ENCODE measurements around the gene CREB3L2.

CREB3L2 gene

DNA sequence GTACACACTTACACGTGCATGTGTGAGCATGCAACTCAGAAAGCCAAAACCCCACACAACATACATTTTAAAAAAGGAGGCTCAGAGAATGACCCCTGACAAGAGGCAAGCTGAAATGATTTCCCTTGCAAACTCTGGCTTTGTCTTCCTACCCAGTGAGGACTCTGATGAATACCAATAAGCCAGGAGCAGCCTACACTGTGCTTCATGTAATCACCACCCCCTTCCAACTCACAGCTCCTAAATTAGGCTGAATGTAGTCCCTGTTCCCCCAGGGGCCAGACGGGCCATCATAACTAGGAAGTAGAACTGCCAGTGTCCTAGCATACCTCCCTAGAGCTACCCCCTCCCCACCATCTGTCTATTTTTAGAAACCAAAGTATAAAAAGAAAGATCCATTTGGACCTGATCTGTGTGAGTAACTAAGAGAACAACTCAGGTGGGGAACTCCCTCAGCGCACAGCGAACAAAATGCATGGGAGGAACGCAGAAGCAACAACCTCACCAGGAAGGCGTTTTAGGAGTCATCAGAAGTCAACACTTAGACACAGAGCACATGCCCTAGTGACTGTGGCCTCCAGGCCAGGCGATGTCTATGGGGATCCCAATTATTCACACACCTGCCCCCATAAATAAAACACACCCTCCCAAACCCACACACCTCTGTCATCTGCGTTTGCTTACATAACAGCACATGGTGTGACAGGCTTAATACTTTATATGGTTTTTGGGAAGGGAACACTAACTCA, 157.0 kb downstream of the CREB3L2 start:
- Histone ChIP-seq H3K79me1 (ENCODE audit: low read length) (no peaks in the 10 kb centered on the region), H3K9me3 (ENCODE audit: insufficient read depth, low read depth, low read length) (no peaks in the 10 kb centered on the region), H4K12ac (ENCODE audit: low read depth, low read length) (no peak overlapping the region), H3K4me2 (ENCODE audit: low read length) (no peak overlapping the region), H3K4me3 (ENCODE audit: low read depth, low read length) (no peak overlapping the region), H3K4ac (ENCODE audit: low read depth, low read length) (no peak overlapping the region), H3K14ac (ENCODE audit: low read length) (no peak overlapping the region), H4K8ac (ENCODE audit: low read depth, low read length) (no peak overlapping the region), H3K18ac (ENCODE audit: low read length) (no peak overlapping the region), H3K79me2 (ENCODE audit: control insufficient read depth, insufficient read depth, low read length, poor library complexity) (no peaks in the 10 kb centered on the region), H3K9ac (ENCODE audit: low read length) (no peak overlapping the region), H2AK5ac (ENCODE audit: low read length) (no peak overlapping the region), H3K4me1 (ENCODE audit: control insufficient read depth in 1 of 2, insufficient read depth in 2 of 2, low read length in 2 of 2) (peaks cover 0 to 11% of the 10 kb centered on the region in 2 experiments), H2BK120ac (ENCODE audit: insufficient read depth, low read length, poor library complexity) (no peak overlapping the region), H3K23ac (ENCODE audit: low read length) (no peak overlapping the region), H2BK5ac (ENCODE audit: low read depth, low read length, poor library complexity) (no peak overlapping the region), H3K27me3 (ENCODE audit: insufficient read depth, low read length) (peaks cover 25% of the 10 kb centered on the region), H2BK12ac (ENCODE audit: low read length) (no peak overlapping the region), H2AFZ (ENCODE audit: insufficient read depth, low read length, poor library complexity) (no peak overlapping the region), H4K91ac (ENCODE audit: low read depth, low read length) (no peak overlapping the region), H3K27ac (ENCODE audit: low read depth, low read length) (no peak overlapping the region), H3K36me3 (ENCODE audit: control insufficient read depth in 1 of 2, insufficient read depth in 2 of 2, low read length in 2 of 2) (peaks cover 0 to 2% of the 10 kb centered on the region in 2 experiments)
- DNase-seq = no peak
- WGBS (ENCODE audit: extremely low coverage, insufficient coverage, insufficient read length) = no CpG with 5 or more reads among the region's 8 CpGs

DNA sequence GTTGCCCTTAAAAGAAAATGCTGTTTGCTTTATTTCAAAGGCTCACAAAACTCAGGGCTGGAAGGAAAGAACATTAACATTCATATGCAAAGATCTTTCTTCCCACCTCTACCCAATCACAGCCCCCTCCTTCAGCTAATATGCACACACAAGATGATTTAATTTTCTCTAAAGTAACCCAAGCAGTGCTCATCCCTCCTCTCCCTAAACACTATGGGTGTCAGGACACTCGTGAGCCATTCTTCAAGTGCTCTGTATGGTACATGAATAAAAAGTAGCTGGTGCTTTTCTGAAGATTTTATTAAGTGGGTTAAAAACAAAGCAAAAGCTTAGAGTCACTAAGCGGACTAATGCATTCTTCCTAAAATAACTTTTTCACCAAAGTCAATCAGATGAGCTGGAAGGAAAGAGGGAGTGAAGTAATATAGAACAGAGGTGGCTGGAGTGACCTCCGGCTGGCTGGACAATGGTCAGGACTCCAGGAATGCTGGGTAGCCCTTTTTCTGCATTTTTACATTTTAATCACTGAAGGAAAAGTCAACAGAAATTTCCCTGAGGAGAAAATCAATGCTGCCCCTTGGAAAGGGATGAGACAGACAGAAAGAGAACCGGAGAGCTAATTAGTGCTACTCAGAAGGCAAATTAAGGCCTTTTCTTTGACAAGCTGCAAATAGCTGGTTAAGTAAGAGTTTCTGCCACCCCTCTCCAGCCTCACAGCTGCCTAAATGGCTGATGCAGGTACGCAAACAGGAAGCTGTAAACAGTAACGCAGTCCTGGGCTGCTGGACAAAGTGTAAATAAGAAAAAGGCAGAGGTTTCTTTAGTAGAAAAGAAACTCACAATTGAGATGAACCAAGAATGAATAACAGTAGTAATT, 161.7 kb downstream of the CREB3L2 start:
- H2AK5ac ChIP-seq (ENCODE audit: low read length) = no peak overlapping the region
- no peak overlapping the region for H3K4ac ChIP-seq (ENCODE audit: low read depth, low read length)
- DNase-seq = no peak
- H2AFZ ChIP-seq (ENCODE audit: insufficient read depth, low read length, poor library complexity) = no peak overlapping the region
- H3K4me1 ChIP-seq (ENCODE audit: control insufficient read depth in 1 of 2, insufficient read depth in 2 of 2, low read length in 2 of 2) = no peaks in the 10 kb centered on the region
- H4K8ac ChIP-seq (ENCODE audit: low read depth, low read length) = no peak overlapping the region
- no peaks in the 10 kb centered on the region for H3K79me1 ChIP-seq (ENCODE audit: low read length)
- no peak overlapping the region for H2BK12ac ChIP-seq (ENCODE audit: low read length)
- H3K27ac ChIP-seq (ENCODE audit: low read depth, low read length) = no peak overlapping the region
- H3K79me2 ChIP-seq (ENCODE audit: control insufficient read depth, insufficient read depth, low read length, poor library complexity) = no peaks in the 10 kb centered on the region
- no peak overlapping the region for H3K4me2 ChIP-seq (ENCODE audit: low read length)
- H3K23ac ChIP-seq (ENCODE audit: low read length) = no peak overlapping the region
- no peak overlapping the region for H4K91ac ChIP-seq (ENCODE audit: low read depth, low read length)
- WGBS (ENCODE audit: extremely low coverage, insufficient coverage, insufficient read length) = no CpG with 5 or more reads among the region's 6 CpGs
- H3K9me3 ChIP-seq (ENCODE audit: insufficient read depth, low read depth, low read length) = no peaks in the 10 kb centered on the region
- no peak overlapping the region for H3K18ac ChIP-seq (ENCODE audit: low read length)
- no peaks in the 10 kb centered on the region for H3K27me3 ChIP-seq (ENCODE audit: insufficient read depth, low read length)
- no peak overlapping the region for H3K9ac ChIP-seq (ENCODE audit: low read length)
- no peak overlapping the region for H3K4me3 ChIP-seq (ENCODE audit: low read depth, low read length)
- no peak overlapping the region for H3K14ac ChIP-seq (ENCODE audit: low read length)
- H2BK5ac ChIP-seq (ENCODE audit: low read depth, low read length, poor library complexity) = no peak overlapping the region
- no peak overlapping the region for H4K12ac ChIP-seq (ENCODE audit: low read depth, low read length)
- H3K36me3 ChIP-seq (ENCODE audit: control insufficient read depth in 1 of 2, insufficient read depth in 2 of 2, low read length in 2 of 2) = peaks cover 0 to 2% of the 10 kb centered on the region in 2 experiments
- no peak overlapping the region for H2BK120ac ChIP-seq (ENCODE audit: insufficient read depth, low read length, poor library complexity)

DNA sequence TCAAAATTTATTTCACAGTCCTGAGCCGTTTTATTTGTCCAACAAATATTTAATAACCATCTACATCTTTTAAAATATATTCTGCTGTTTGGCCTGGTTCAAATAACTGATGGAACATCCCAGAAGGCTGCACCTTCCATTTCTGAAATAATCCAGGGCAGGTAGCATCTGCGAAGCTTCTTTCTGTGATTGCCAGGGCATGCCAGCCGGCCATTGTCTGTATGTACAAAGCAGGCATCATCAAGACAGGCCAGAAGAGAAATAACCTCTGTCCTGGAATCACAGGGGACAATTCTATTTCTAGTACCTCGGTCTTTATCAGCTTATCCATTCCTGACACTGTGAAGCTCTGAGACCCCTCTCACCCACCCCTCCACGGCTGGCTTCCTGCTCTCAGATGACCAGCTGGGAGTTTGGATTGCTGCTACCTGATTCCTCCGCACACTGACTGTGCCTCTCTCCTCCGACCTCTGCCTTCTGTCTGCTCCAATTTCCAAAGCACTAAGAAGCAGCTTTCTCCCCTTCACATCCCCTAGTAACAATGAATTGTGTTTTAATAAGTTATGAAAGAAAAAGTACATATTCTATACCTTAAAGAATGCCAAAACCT, 163.1 kb downstream of the CREB3L2 start:
- Histone ChIP-seq H3K27me3 (ENCODE audit: insufficient read depth, low read length) (no peaks in the 10 kb centered on the region), H2BK5ac (ENCODE audit: low read depth, low read length, poor library complexity) (no peak overlapping the region), H3K14ac (ENCODE audit: low read length) (no peak overlapping the region), H3K4me1 (ENCODE audit: control insufficient read depth in 1 of 2, insufficient read depth in 2 of 2, low read length in 2 of 2) (no peaks in the 10 kb centered on the region), H3K4me3 (ENCODE audit: low read depth, low read length) (no peak overlapping the region), H3K36me3 (ENCODE audit: control insufficient read depth in 1 of 2, insufficient read depth in 2 of 2, low read length in 2 of 2) (peaks cover under 1 to 2% of the 10 kb centered on the region in 2 experiments), H3K9ac (ENCODE audit: low read length) (no peak overlapping the region), H3K18ac (ENCODE audit: low read length) (no peak overlapping the region), H3K79me2 (ENCODE audit: control insufficient read depth, insufficient read depth, low read length, poor library complexity) (no peaks in the 10 kb centered on the region), H3K27ac (ENCODE audit: low read depth, low read length) (no peak overlapping the region), H3K23ac (ENCODE audit: low read length) (no peak overlapping the region), H3K4ac (ENCODE audit: low read depth, low read length) (no peak overlapping the region), H2BK12ac (ENCODE audit: low read length) (no peak overlapping the region), H2BK120ac (ENCODE audit: insufficient read depth, low read length, poor library complexity) (no peak overlapping the region), H3K79me1 (ENCODE audit: low read length) (no peaks in the 10 kb centered on the region), H2AFZ (ENCODE audit: insufficient read depth, low read length, poor library complexity) (no peak overlapping the region), H3K9me3 (ENCODE audit: insufficient read depth, low read depth, low read length) (no peaks in the 10 kb centered on the region), H4K91ac (ENCODE audit: low read depth, low read length) (no peak overlapping the region), H4K8ac (ENCODE audit: low read depth, low read length) (no peak overlapping the region), H2AK5ac (ENCODE audit: low read length) (no peak overlapping the region), H3K4me2 (ENCODE audit: low read length) (no peak overlapping the region), H4K12ac (ENCODE audit: low read depth, low read length) (no peak overlapping the region)
- DNase-seq = no peak
- no CpG with 5 or more reads among the region's 7 CpGs for WGBS (ENCODE audit: extremely low coverage, insufficient coverage, insufficient read length)

DNA sequence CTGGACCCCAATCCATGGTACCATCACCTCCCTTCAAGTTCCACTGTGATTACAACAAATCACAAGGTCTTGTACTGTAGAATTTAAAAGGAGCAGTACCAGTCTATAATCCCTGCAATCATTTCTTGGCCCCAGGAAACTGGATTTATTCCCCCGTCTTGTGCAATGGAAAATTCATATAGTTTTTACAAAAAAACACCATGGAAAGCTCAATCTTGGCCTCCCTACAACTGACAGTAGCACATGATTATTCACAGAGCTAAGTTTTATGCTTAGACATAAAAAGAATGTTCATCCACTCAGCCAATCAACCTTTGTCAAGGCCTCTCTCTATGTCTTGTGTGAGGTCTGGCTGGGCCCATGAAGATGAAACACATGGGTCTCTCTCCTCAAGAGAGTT, 165.3 kb downstream of the CREB3L2 start:
- Histone ChIP-seq H3K79me1 (ENCODE audit: low read length) (no peaks in the 10 kb centered on the region), H4K12ac (ENCODE audit: low read depth, low read length) (no peak overlapping the region), H3K18ac (ENCODE audit: low read length) (no peak overlapping the region), H3K4me2 (ENCODE audit: low read length) (no peak overlapping the region), H3K9me3 (ENCODE audit: insufficient read depth, low read depth, low read length) (peaks cover 9% of the 10 kb centered on the region), H3K4me3 (ENCODE audit: low read depth, low read length) (no peak overlapping the region), H2AK5ac (ENCODE audit: low read length) (no peak overlapping the region), H3K79me2 (ENCODE audit: control insufficient read depth, insufficient read depth, low read length, poor library complexity) (no peaks in the 10 kb centered on the region), H2BK120ac (ENCODE audit: insufficient read depth, low read length, poor library complexity) (no peak overlapping the region), H3K14ac (ENCODE audit: low read length) (no peak overlapping the region), H3K36me3 (ENCODE audit: control insufficient read depth in 1 of 2, insufficient read depth in 2 of 2, low read length in 2 of 2) (peaks cover 2 to 10% of the 10 kb centered on the region in 2 experiments), H3K9ac (ENCODE audit: low read length) (no peak overlapping the region), H2BK5ac (ENCODE audit: low read depth, low read length, poor library complexity) (no peak overlapping the region), H3K23ac (ENCODE audit: low read length) (no peak overlapping the region), H3K27me3 (ENCODE audit: insufficient read depth, low read length) (no peaks in the 10 kb centered on the region), H4K8ac (ENCODE audit: low read depth, low read length) (no peak overlapping the region), H3K4me1 (ENCODE audit: control insufficient read depth in 1 of 2, insufficient read depth in 2 of 2, low read length in 2 of 2) (no peaks in the 10 kb centered on the region), H2BK12ac (ENCODE audit: low read length) (no peak overlapping the region), H3K4ac (ENCODE audit: low read depth, low read length) (no peak overlapping the region), H3K27ac (ENCODE audit: low read depth, low read length) (no peak overlapping the region), H4K91ac (ENCODE audit: low read depth, low read length) (no peak overlapping the region), H2AFZ (ENCODE audit: insufficient read depth, low read length, poor library complexity) (no peak overlapping the region)
- DNase-seq = no peak
- no CpG with 5 or more reads among the region's 1 CpG for WGBS (ENCODE audit: extremely low coverage, insufficient coverage, insufficient read length)
